H9 (cell line): ENCODE results near the gene FILIP1. TPM values are rescaled to one million over a fixed set of nuclear protein-coding genes. Genes with fewer than 3 reads are reported as not detected.

Experiments
- DNase-seq: peaks from one replicate; pipeline ENCODE4 v3.0.0-alpha.2; 2017
- H2AFZ ChIP-seq: one replicate; pipeline ENCODE4 v1.6.1; 2013; ENCODE audit warnings: mild to moderate bottlenecking, low read length, control low read depth, moderate library complexity
- H2AK5ac ChIP-seq: 2 replicates; pipeline ENCODE4 v1.6.1; 2013; ENCODE audit warnings: low read length, control low read depth, mixed read lengths; ENCODE audit not compliant: insufficient read length
- H2BK120ac ChIP-seq: one replicate; pipeline ENCODE4 v1.6.1; 2013; ENCODE audit warnings: low read depth, mild to moderate bottlenecking, low read length, control low read depth, inconsistent platforms; ENCODE audit not compliant: poor library complexity, severe bottlenecking
- H2BK12ac ChIP-seq: 2 replicates; pipeline ENCODE4 v1.6.1; 2013; ENCODE audit warnings: low read length, control low read depth, mixed read lengths, low read depth; ENCODE audit not compliant: insufficient read length
- H2BK15ac ChIP-seq: 2 replicates; pipeline ENCODE4 v1.6.1; 2013; ENCODE audit warnings: low read depth, low read length, control low read depth
- H2BK20ac ChIP-seq: one replicate; pipeline ENCODE4 v1.6.1; 2013; ENCODE audit warnings: low read depth, mild to moderate bottlenecking, low read length, control low read depth, inconsistent platforms; ENCODE audit not compliant: poor library complexity, severe bottlenecking
- H2BK5ac ChIP-seq: 2 replicates; pipeline ENCODE4 v1.6.1; 2013; ENCODE audit warnings: low read length, control low read depth, mixed read lengths; ENCODE audit not compliant: insufficient read length
- H3K14ac ChIP-seq: 2 replicates; pipeline ENCODE4 v1.6.1; 2013; ENCODE audit warnings: low read length, control low read depth; ENCODE audit not compliant: insufficient read depth
- H3K18ac ChIP-seq: 2 replicates; pipeline ENCODE4 v1.6.1; 2013; ENCODE audit warnings: low read depth, mild to moderate bottlenecking, mixed read lengths, low read length, control low read depth; ENCODE audit not compliant: insufficient read length
- H3K23ac ChIP-seq: 2 replicates; pipeline ENCODE4 v1.6.1; 2013; ENCODE audit warnings: low read length, control low read depth, mixed read lengths, low read depth; ENCODE audit not compliant: insufficient read length
- H3K23me2 ChIP-seq: 2 replicates; pipeline ENCODE4 v1.6.1; 2013; ENCODE audit warnings: low read depth, mild to moderate bottlenecking, mixed read lengths, low read length, control low read depth; ENCODE audit not compliant: insufficient read length, poor library complexity, severe bottlenecking
- H3K27ac ChIP-seq: 2 replicates; pipeline ENCODE4 v1.5.1; 2013; ENCODE audit warnings: low read length, control low read depth, mixed read lengths, low read depth; ENCODE audit not compliant: insufficient read length
- H3K27me3 ChIP-seq: 2 replicates; pipeline ENCODE4 v1.6.1; 2013; ENCODE audit warnings: low read length, control low read depth, inconsistent platforms; ENCODE audit not compliant: insufficient read depth
- H3K4ac ChIP-seq: 2 replicates; pipeline ENCODE4 v1.6.1; 2013; ENCODE audit warnings: low read depth, mild to moderate bottlenecking, control low read depth, inconsistent platforms, low read length, moderate library complexity
- H3K4me1 ChIP-seq: 2 replicates; pipeline ENCODE4 v1.6.1; 2013; ENCODE audit warnings: low read length, control low read depth, inconsistent platforms; ENCODE audit not compliant: insufficient read depth
- H3K4me2 ChIP-seq: 2 replicates; pipeline ENCODE4 v1.6.1; 2013; ENCODE audit warnings: low read length, control low read depth, mixed read lengths; ENCODE audit not compliant: insufficient read length, insufficient read depth
- H3K56ac ChIP-seq: 2 replicates; pipeline ENCODE4 v1.6.1; 2013; ENCODE audit warnings: low read depth, mild to moderate bottlenecking, mixed read lengths, low read length, control low read depth; ENCODE audit not compliant: insufficient read length
- H3K79me1 ChIP-seq: 2 replicates; pipeline ENCODE4 v1.6.1; 2013; ENCODE audit warnings: low read depth, mild to moderate bottlenecking, moderate library complexity, low read length, control low read depth, inconsistent platforms; ENCODE audit not compliant: insufficient read depth, poor library complexity, severe bottlenecking
- H3K79me2 ChIP-seq: 2 replicates; pipeline ENCODE4 v1.6.1; 2013; ENCODE audit warnings: low read length, control low read depth, inconsistent platforms; ENCODE audit not compliant: insufficient read depth
- H3K9ac ChIP-seq: 2 replicates; pipeline ENCODE4 v1.6.1; 2013; ENCODE audit warnings: low read length, control low read depth, mixed read lengths; ENCODE audit not compliant: insufficient read length; ENCODE audit errors: extremely low read depth
- H3K9me3 ChIP-seq: one replicate; pipeline ENCODE4 v1.6.1; 2013; ENCODE audit warnings: low read depth, low read length, inconsistent platforms; ENCODE audit not compliant: control insufficient read depth
- H3T11ph ChIP-seq: one replicate; pipeline ENCODE4 v1.6.1; 2013; ENCODE audit warnings: mild to moderate bottlenecking, low read length, control low read depth, inconsistent platforms
- H4K20me1 ChIP-seq: one replicate; pipeline ENCODE4 v1.6.1; 2013; ENCODE audit not compliant: control insufficient read depth, insufficient read length, insufficient read depth
- H4K5ac ChIP-seq: 2 replicates; pipeline ENCODE4 v1.6.1; 2013; ENCODE audit warnings: low read depth, mild to moderate bottlenecking, mixed read lengths, low read length, control low read depth; ENCODE audit not compliant: insufficient read length
- H4K8ac ChIP-seq: replicated peaks from 2 replicates; pipeline ENCODE4 v1.6.1; 2013; ENCODE audit warnings: low read length, control low read depth, mixed read lengths, low read depth; ENCODE audit not compliant: insufficient read length
- H4K91ac ChIP-seq: 2 replicates; pipeline ENCODE4 v1.6.1; 2013; ENCODE audit warnings: low read depth, mild to moderate bottlenecking, moderate library complexity, mixed read lengths, low read length, control low read depth; ENCODE audit not compliant: insufficient read length
- H3K27ac Mint-ChIP-seq, 3 experiments: 2 replicates in 2 of 3; 3 replicates in 1 of 3; pipeline ENCODE4 v1.8.0; 2020 to 2021; ENCODE audit warnings: mixed read lengths in 3 of 3, mild to moderate bottlenecking in 1 of 3, moderate library complexity in 1 of 3
- H3K27me3 Mint-ChIP-seq: 2 replicates; pipeline ENCODE4 v1.8.0; 2021; ENCODE audit warnings: low read depth, mild to moderate bottlenecking, moderate library complexity, mixed read lengths
- H3K36me3 Mint-ChIP-seq, 3 experiments: 2 replicates in 2 of 3; 3 replicates in 1 of 3; pipeline ENCODE4 v1.8.0; 2020 to 2021; ENCODE audit warnings: low read depth in 3 of 3, mixed read lengths in 3 of 3; ENCODE audit not compliant: insufficient read depth in 1 of 3
- H3K4me1 Mint-ChIP-seq, 2 experiments: 2 replicates each; pipeline ENCODE4 v1.8.0; 2020; ENCODE audit warnings: mixed read lengths in 2 of 2
- H3K4me3 Mint-ChIP-seq, 2 experiments: 2 replicates in 1 of 2; 3 replicates in 1 of 2; pipeline ENCODE4 v1.8.0; 2020 to 2021; ENCODE audit warnings: mild to moderate bottlenecking in 2 of 2, mixed read lengths in 2 of 2, moderate library complexity in 1 of 2
- H3K9me3 Mint-ChIP-seq, 2 experiments: 2 replicates in 1 of 2; 3 replicates in 1 of 2; pipeline ENCODE4 v1.8.0; 2020; ENCODE audit warnings: mild to moderate bottlenecking in 2 of 2, mixed read lengths in 2 of 2, moderate library complexity in 1 of 2
- WGBS: extraction: QIAGEN DNeasy Blood & Tissue Kit; methylation state at CpG from one replicate; pipeline ENCODE4 v1.1.7; 2013; ENCODE audit warnings: missing lambda C conversion rate, low lambda C conversion rate, mixed read lengths; ENCODE audit not compliant: insufficient read length; ENCODE audit errors: extremely low coverage; 5-methylcytosine and 5-hydroxymethylcytosine counted together
- total RNA-seq: library from RNA; stranded (reverse); gene quantifications from 2 replicates; pipeline ENCODE4 v1.2.1, GENCODE V29; 2021
- TF ChIP-seq, protein P1 (sequence below): fragments of 200-600 bp; sonication (generic); conservative IDR thresholded peaks from 3 replicates; pipeline ENCODE4 v1.8.0; 2021; ENCODE audit warnings: antibody characterized with exemption, mild to moderate bottlenecking

Gene FILIP1
- total RNA-seq, 1 experiment from 2014 or later: 10.5 TPM

GRCh38 chr6:75379536-75379935 is 114.1 kb downstream of the FILIP1 start:
- no CpG with 5 or more reads among the region's 4 CpGs for WGBS
- peaks cover 56 to 59% of the 10 kb centered on the region in 2 experiments for H3K4me1 Mint-ChIP-seq
- TF ChIP-seq, protein P1, sequence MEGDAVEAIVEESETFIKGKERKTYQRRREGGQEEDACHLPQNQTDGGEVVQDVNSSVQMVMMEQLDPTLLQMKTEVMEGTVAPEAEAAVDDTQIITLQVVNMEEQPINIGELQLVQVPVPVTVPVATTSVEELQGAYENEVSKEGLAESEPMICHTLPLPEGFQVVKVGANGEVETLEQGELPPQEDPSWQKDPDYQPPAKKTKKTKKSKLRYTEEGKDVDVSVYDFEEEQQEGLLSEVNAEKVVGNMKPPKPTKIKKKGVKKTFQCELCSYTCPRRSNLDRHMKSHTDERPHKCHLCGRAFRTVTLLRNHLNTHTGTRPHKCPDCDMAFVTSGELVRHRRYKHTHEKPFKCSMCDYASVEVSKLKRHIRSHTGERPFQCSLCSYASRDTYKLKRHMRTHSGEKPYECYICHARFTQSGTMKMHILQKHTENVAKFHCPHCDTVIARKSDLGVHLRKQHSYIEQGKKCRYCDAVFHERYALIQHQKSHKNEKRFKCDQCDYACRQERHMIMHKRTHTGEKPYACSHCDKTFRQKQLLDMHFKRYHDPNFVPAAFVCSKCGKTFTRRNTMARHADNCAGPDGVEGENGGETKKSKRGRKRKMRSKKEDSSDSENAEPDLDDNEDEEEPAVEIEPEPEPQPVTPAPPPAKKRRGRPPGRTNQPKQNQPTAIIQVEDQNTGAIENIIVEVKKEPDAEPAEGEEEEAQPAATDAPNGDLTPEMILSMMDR: no peak

More at GRCh38 chr6:75379536-75379935, 114.1 kb downstream of the FILIP1 start:
- no peak overlapping the region for H3K4me3 Mint-ChIP-seq
- Histone ChIP-seq H3K27me3 (no peaks in the 10 kb centered on the region), H2AK5ac (no peak overlapping the region), H3K14ac (no peak overlapping the region), H3K4ac (no peak overlapping the region), H3K18ac (no peak overlapping the region), H3K79me1 (no peaks in the 10 kb centered on the region), H3K4me2 (no peak overlapping the region), H2AFZ (no peak overlapping the region), H2BK120ac (no peak overlapping the region), H4K5ac (no peak overlapping the region), H4K8ac (no peak overlapping the region), H3K9ac (no peak overlapping the region), H2BK20ac (no peak overlapping the region), H3K56ac (no peak overlapping the region), H3K23me2 (no peaks in the 10 kb centered on the region), H4K20me1 (no peaks in the 10 kb centered on the region), H3K4me1 (peaks cover 9% of the 10 kb centered on the region), H4K91ac (no peak overlapping the region), H3K23ac (no peak overlapping the region), H2BK12ac (no peak overlapping the region), H3K27ac (no peak overlapping the region), H3K9me3 (no peaks in the 10 kb centered on the region), H3K79me2 (no peaks in the 10 kb centered on the region), H3T11ph (no peak overlapping the region), H2BK5ac (no peak overlapping the region), H2BK15ac (no peak overlapping the region)
- H3K9me3 Mint-ChIP-seq: no peaks in the 10 kb centered on the region
- DNase-seq: no peak
- H3K27me3 Mint-ChIP-seq: no peaks in the 10 kb centered on the region
- no peak overlapping the region for H3K27ac Mint-ChIP-seq
- no peaks in the 10 kb centered on the region for H3K36me3 Mint-ChIP-seq
